ENCODE data around the gene R3HDM4. TPM values are rescaled to one million over a fixed set of nuclear protein-coding genes. Genes with fewer than 3 reads are reported as not detected.

R3HDM4 gene
- total RNA-seq, 2 donors from 2014 or later: 54.5 to 55.6 TPM

DNA sequence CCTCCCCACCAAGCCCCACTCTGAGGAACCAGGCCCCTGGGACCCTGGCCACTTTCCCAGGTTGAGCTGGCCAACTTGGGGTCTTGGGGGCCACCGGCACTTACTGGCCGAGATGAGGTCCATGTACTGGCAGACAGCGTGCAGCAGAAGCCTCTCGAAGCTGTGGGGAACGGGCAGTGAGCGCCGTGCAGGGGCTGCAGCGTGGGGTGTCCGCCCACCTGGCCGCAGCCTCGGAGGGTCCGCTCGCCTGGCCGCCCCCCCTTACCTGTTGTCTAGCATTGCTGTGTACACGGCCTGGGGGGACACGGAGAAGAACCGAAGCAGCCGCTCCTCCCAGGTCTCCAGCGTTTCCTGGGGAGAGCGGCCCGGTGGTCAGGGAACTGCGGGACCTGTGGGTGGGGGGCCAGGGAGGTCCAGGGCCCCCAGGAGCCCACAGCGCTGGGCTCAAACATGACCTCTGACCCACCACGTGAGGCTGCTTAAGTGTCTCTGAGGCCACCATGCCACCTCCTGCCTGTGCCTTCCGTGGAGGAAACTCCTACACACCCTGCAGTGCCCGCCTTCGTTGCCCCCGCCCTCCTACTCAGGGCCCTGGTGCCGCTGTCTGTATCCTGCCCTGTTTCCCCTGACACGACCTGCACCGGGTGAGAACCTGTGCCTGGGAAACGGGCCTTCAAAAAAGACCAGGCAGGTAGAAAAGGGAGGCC is 13.5 kb downstream of the R3HDM4 start:
- intact Hi-C loops (cut with DNase I): no loop called here
- Histone ChIP-seq H3K9me3 (no peaks in the 10 kb centered on the region), H3K4me1 (no peaks in the 10 kb centered on the region), H3K36me3 (no peaks in the 10 kb centered on the region), H3K9ac (ENCODE audit: low read depth in 2 of 2, low read length in 2 of 2) (no peak overlapping the region), H3K4me3 (no peak overlapping the region), H3K27ac (no peak overlapping the region), H3K27me3 (no peaks in the 10 kb centered on the region)
- TF ChIP-seq, protein P1, sequence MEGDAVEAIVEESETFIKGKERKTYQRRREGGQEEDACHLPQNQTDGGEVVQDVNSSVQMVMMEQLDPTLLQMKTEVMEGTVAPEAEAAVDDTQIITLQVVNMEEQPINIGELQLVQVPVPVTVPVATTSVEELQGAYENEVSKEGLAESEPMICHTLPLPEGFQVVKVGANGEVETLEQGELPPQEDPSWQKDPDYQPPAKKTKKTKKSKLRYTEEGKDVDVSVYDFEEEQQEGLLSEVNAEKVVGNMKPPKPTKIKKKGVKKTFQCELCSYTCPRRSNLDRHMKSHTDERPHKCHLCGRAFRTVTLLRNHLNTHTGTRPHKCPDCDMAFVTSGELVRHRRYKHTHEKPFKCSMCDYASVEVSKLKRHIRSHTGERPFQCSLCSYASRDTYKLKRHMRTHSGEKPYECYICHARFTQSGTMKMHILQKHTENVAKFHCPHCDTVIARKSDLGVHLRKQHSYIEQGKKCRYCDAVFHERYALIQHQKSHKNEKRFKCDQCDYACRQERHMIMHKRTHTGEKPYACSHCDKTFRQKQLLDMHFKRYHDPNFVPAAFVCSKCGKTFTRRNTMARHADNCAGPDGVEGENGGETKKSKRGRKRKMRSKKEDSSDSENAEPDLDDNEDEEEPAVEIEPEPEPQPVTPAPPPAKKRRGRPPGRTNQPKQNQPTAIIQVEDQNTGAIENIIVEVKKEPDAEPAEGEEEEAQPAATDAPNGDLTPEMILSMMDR (IDR thresholded peaks at IDR 0.05): no peak
- DNase-seq: no peak

DNA sequence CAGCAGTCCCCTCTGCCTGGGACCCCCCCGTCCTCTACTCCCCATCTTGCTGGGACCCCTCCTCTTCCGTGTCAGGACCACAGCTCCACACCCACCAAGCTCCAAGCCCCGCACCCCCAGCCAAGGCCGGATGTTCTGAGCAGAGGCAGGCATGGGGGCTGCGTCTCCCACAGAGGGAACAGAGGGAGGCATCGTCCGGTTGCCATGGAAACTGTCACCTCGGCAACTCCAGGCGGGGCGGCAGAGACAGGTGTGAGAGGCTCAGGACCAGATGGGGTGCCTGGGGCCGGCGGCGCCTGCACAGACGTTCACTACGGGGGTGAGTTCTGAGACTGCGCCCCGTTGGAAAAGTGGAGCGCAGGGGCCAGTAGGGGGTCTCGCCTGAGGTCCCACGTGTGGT is 14.4 kb downstream of the R3HDM4 start:
- H3K9me3 ChIP-seq: no peaks in the 10 kb centered on the region
- no peak overlapping the region for H3K4me3 ChIP-seq
- H3K4me1 ChIP-seq: no peaks in the 10 kb centered on the region
- H3K36me3 ChIP-seq: no peaks in the 10 kb centered on the region
- no peak overlapping the region for H3K9ac ChIP-seq (ENCODE audit: low read depth in 2 of 2, low read length in 2 of 2)
- intact Hi-C loops (cut with DNase I): no loop called here
- TF ChIP-seq, protein P1 (IDR thresholded peaks at IDR 0.05): no peak
- no peak for DNase-seq
- no peaks in the 10 kb centered on the region for H3K27me3 ChIP-seq
- no peak overlapping the region for H3K27ac ChIP-seq

DNA sequence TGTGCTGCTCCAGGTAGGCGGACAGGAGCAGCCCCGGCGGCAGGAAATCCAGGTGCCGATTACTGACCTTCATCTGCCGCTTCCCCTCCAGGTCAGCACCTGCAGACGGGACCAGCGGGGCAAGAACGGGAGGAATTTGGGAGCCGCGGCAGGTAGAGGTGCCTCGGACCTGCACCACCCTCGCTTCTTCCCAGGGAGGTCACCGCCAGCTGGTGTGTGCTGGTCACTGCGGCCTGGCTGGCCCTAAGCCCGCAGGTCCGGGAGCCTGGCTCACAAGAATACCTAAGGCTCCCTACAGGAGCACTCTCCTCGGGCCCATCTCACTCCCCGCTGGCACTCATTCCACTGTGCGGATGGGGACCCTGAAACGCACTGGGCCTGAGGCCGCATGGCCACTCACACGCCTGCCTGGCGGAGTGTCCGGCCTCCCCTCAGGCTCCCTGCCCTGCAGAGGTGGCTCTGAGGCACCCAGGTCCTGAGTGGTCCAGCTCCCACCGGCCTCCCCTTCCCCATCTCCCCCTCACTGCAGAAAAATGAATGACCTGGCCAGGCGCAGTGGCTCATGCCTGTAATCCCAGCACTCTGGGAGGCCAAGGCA is 15.5 kb downstream of the R3HDM4 start:
- H3K9ac ChIP-seq (ENCODE audit: low read depth in 2 of 2, low read length in 2 of 2): no peak overlapping the region
- no peak for DNase-seq
- H3K27me3 ChIP-seq: no peaks in the 10 kb centered on the region
- no peak overlapping the region for H3K4me3 ChIP-seq
- TF ChIP-seq, protein P1 (IDR thresholded peaks at IDR 0.05): no peak
- H3K4me1 ChIP-seq: no peaks in the 10 kb centered on the region
- intact Hi-C loops (cut with DNase I): no loop called here
- H3K36me3 ChIP-seq: no peaks in the 10 kb centered on the region
- H3K9me3 ChIP-seq: no peaks in the 10 kb centered on the region
- no peak overlapping the region for H3K27ac ChIP-seq

DNA sequence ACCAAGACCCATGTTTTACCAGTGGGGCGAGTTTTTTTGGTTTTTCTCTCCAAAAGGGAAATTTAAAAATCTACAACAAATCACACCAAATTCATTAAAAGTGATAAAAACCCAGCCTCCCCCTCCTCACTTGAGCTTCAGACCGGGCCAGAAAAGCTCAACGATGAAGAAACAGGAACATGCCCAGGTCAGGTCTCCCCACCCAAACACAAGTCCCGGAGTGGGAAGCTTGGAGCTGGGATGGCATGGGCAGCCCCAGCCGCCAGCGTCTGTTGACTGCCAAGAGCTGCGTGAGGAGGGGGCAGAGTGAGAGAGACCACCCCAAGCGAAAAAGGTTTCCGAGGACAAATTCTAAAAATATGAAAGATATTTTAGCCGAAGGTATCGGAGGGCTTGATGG is 16.0 kb downstream of the R3HDM4 start:
- Histone ChIP-seq H3K4me1 (no peaks in the 10 kb centered on the region), H3K27ac (no peak overlapping the region), H3K9ac (ENCODE audit: low read depth in 2 of 2, low read length in 2 of 2) (no peak overlapping the region), H3K9me3 (no peaks in the 10 kb centered on the region), H3K4me3 (no peak overlapping the region), H3K36me3 (no peaks in the 10 kb centered on the region), H3K27me3 (no peaks in the 10 kb centered on the region)
- intact Hi-C loops (cut with DNase I): no loop called here
- TF ChIP-seq, protein P1 (IDR thresholded peaks at IDR 0.05): no peak
- no peak for DNase-seq

DNA sequence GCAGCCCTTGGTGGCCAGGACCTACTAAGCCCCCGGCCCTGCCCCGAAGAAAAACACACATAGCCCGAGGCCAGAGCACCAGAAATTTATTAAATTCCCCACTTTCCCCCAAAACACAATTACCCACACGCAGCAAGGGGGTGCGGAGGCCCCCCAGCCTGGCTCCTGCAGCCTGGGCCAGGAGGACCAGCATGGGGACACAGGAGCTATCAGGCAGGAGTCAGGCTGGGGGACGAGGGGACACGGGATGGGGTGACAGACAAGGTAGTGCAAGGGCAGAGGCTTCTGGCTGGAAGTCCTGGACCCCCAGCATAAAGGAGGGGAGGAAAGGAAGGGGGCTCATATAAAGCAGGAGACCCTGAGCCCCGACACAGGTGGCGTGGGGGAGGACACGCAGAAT is 16.6 kb downstream of the R3HDM4 start:
- Histone ChIP-seq H3K27ac (no peak overlapping the region), H3K4me1 (no peaks in the 10 kb centered on the region), H3K9me3 (no peaks in the 10 kb centered on the region), H3K4me3 (no peak overlapping the region), H3K36me3 (no peaks in the 10 kb centered on the region), H3K27me3 (no peaks in the 10 kb centered on the region), H3K9ac (ENCODE audit: low read depth in 2 of 2, low read length in 2 of 2) (no peak overlapping the region)
- DNase-seq: no peak
- intact Hi-C loops (cut with DNase I): no loop called here
- TF ChIP-seq, protein P1 (IDR thresholded peaks at IDR 0.05): no peak

Data from colonic mucosa (tissue), 4 donors.